Fibroblast of mammary gland (primary cell): ENCODE measurements around the gene MAP6D1.

Experiments
- DNase-seq: peaks from one replicate; pipeline ENCODE4 v3.0.0-alpha.2; 2010; ENCODE audit warnings: low read depth
- H3K4me3 ChIP-seq: 2 replicates; pipeline ENCODE4 v1.5.1; 2011; ENCODE audit warnings: low read depth, mild to moderate bottlenecking, low read length, moderate library complexity; ENCODE audit not compliant: control insufficient read depth
- CTCF ChIP-seq: conservative IDR thresholded peaks from 2 replicates; pipeline ENCODE4 v1.5.1; 2011; ENCODE audit warnings: low read depth, low read length, inconsistent platforms; ENCODE audit not compliant: control insufficient read depth, insufficient read depth

The MAP6D1 gene

GRCh38 chr3:183817639-183818038, 7.7 kb downstream of the MAP6D1 start:
- no peak for DNase-seq
- H3K4me3 ChIP-seq: no peak overlapping the region

DNA sequence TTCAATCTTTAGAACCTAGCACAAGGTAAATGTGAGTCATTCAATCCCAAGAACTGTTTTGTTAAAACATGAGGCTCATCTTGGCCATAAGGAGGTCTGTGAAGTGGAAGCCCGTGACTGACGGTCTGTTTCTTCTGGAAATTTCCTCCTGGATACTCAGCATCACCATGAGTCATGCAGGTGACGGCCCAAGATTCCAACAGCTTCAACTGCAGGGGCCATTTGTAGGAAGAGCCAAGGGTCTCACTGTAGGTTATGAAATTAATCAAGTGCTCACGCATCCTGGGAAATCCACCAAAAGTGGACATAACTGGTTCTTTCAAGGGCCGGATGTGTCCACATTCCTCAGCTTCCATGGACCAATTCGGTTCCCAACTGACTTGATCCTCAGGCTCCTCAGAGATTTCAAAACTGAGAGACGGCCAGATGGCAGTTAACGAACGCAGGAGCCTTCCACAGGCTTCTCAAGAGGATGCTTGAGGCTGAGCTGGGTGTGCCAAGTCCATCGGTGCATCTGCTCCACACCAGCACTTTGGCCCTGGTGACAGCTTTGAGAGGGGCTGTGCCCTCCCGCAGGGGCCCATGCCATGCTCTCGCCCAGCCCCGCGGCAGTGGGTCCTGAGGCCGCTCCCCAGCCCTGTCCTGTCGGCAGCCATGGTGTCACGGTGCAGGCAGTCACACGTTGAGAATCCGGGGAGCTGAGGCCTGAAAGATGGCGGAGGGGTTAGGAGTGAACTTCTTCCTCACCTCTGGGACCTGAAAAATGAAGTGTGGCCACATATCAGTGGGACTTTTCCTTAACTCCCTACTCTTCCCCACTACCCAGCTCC, 8.5 kb downstream of the MAP6D1 start:
- peak; percentile 18 for DNase-seq
- H3K4me3 ChIP-seq: no peak overlapping the region
- TF ChIP-seq CTCF: no peak

More at GRCh38 chr3:183817639-183818038, 7.7 kb downstream of the MAP6D1 start:
- TF ChIP-seq CTCF: no peak

- no peak for TF ChIP-seq CTCF
- no peak overlapping the region for H3K4me3 ChIP-seq
- DNase-seq: no peak
These were observed 9.4 kb downstream of the MAP6D1 start for GRCh38 chr3:183815951-183816475.

GRCh38 chr3:183815563-183815940, 9.8 kb downstream of the MAP6D1 start:
- H3K4me3 ChIP-seq: no peak overlapping the region
- TF ChIP-seq CTCF: no peak
- DNase-seq: no peak

DNA sequence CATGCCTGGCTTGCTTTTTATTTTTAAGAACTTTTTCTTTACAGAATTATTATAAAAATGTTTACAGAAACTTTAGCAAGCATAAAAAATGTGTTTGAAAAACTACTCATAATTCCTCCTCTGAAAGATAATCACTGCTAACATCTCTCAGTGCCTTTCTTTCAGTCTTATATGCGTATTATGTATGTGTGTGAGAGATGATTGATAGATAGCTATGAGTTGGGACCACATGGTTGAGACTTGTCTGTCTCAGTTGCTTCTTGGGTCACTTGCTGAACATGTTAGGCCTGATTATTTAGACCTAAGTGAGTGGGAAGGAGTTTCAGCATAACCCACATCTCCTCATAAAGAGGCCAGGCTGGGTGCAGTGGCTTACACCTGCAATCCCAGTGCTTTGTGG, 11.1 kb downstream of the MAP6D1 start:
- no peak overlapping the region for H3K4me3 ChIP-seq
- TF ChIP-seq CTCF: no peak
- no peak for DNase-seq

DNA sequence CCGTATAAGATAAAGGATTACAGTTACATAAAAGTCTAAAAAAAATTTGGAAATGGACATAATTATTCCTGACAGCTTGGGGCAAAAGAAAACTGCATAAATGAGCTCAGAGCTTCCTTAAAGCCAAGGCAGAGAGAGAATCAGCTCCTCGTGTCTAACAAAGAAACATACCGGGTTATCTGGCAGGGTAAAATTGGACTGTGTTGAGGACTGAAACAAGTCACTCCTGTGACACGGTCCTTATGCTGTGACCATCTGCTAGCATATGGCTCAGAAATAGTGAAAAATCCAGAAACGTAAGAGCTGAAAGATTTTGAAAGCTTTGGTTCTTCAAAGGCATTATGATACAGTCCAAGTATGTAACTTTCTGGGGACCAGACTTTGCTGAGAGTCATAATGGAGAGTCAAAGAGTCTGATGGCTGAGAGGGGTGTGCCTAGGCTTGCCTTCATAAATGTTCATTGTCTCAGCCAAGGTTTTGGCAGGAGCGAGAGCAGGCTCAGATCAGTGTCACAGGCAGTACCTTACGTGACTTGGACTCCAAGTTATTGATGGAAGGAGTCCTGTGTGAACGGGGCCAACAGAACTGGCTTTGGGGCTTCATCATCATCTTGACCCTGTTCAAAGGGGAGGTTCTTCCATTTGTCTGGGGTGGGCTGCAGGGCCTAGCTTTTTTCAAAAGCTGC, 12.5 kb downstream of the MAP6D1 start:
- no peak for DNase-seq
- H3K4me3 ChIP-seq: no peak overlapping the region
- TF ChIP-seq CTCF: no peak
